NCI-H524 (cell line): ENCODE measurements around the gene RTN3.
"Not testable (repeated sequence)": the region's sequence is repeated elsewhere in the genome, so short reads cannot be mapped to it uniquely, and the experiment has no call there.

Experiments used
- DNase-seq, 2 experiments: peaks; one replicate each; lab custom pipeline; 2025; lab: John Stamatoyannopoulos, UW

RTN3 gene

GRCh38 chr11:63681321-63682065 lies at the start of gene RTN3:
Gene RTN3, plus strand, starts transcription at chr11:63681500. Its CDS starts 137 bp downstream, at chr11:63681637.
- peak; percentile 94 to 98 for DNase-seq

GRCh38 chr11:63635762-63636465 lies 45.4 kb upstream of the RTN3 start:
- DNase-seq, result peak; percentile 31 to 57

- DNase-seq, result not testable (repeated sequence)
Observed at GRCh38 chr11:63638436-63638835, 42.9 kb upstream of the RTN3 start.

GRCh38 chr11:63639199-63639832 lies 42.0 kb upstream of the RTN3 start:
- DNase-seq, result peak in 1 of 2 experiments; percentile 10

- DNase-seq, result no peak
Observed at GRCh38 chr11:63641727-63642126, 39.6 kb upstream of the RTN3 start.

- no peak for DNase-seq
Observed at GRCh38 chr11:63643205-63643604, 38.1 kb upstream of the RTN3 start.

GRCh38 chr11:63652671-63653070 lies 28.6 kb upstream of the RTN3 start:
- no peak for DNase-seq

GRCh38 chr11:63660972-63661371 lies 20.3 kb upstream of the RTN3 start:
- no peak for DNase-seq

GRCh38 chr11:63663809-63664208 lies 17.5 kb upstream of the RTN3 start:
- DNase-seq, result no peak

GRCh38 chr11:63666874-63667273 lies 14.4 kb upstream of the RTN3 start:
- DNase-seq, result no peak

GRCh38 chr11:63667995-63668795 lies 13.1 kb upstream of the RTN3 start:
- no peak for DNase-seq

GRCh38 chr11:63670096-63670432 lies 11.2 kb upstream of the RTN3 start:
- DNase-seq, result no peak

GRCh38 chr11:63670433-63671321 lies 10.6 kb upstream of the RTN3 start:
- peak in 1 of 2 experiments; percentile 43 for DNase-seq

GRCh38 chr11:63671322-63672155 lies 9.8 kb upstream of the RTN3 start, which contains the start of gene ATL3:
Gene ATL3, minus strand, starts transcription at chr11:63671376. Its CDS starts 41 bp downstream, at chr11:63671335.
- peak; percentile 52 to 71 for DNase-seq

- no peak for DNase-seq
Observed at GRCh38 chr11:63672156-63672463, 9.2 kb upstream of the RTN3 start.

- DNase-seq, result no peak
Observed at GRCh38 chr11:63672936-63673539, 8.3 kb upstream of the RTN3 start.

- DNase-seq, result no peak
Observed at GRCh38 chr11:63673579-63673978, 7.7 kb upstream of the RTN3 start.

- peak in 1 of 2 experiments; percentile 59 for DNase-seq
Observed at GRCh38 chr11:63680834-63681320, 423 bp upstream of the RTN3 start.
